HG03442 (cell line): ENCODE results near the gene DIAPH2.
A peak's percentile ranks its signal among the peaks of the same experiment; 100 is the strongest.

Experiments used
- ATAC-seq: cut with Tn5 transposase; IDR thresholded peaks from one replicate; pipeline ENCODE4 v1.9.1; 2021; ENCODE audit warnings: mild to moderate bottlenecking, moderate library complexity; ENCODE audit not compliant: unreplicated experiment

The DIAPH2 gene

DNA sequence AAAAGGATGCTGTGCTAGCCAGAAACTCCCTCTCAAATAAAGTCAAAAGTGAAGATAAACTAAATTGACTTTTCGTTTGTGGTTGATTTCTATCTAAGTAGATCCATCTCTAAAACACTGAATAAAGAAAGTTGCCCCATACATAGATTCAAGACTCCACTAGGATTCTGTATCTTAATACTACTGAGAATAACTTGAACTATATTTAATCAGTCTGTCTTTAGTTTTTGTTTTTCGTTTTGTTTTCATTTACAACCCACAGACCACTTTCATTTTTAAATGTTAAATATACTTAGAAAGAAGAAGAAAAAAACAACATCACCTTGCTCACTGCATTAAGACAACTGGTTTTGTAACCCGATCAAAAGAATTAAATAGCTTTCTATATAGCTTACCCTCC is 854.1 kb downstream of the DIAPH2 start:
- no peak for ATAC-seq

DNA sequence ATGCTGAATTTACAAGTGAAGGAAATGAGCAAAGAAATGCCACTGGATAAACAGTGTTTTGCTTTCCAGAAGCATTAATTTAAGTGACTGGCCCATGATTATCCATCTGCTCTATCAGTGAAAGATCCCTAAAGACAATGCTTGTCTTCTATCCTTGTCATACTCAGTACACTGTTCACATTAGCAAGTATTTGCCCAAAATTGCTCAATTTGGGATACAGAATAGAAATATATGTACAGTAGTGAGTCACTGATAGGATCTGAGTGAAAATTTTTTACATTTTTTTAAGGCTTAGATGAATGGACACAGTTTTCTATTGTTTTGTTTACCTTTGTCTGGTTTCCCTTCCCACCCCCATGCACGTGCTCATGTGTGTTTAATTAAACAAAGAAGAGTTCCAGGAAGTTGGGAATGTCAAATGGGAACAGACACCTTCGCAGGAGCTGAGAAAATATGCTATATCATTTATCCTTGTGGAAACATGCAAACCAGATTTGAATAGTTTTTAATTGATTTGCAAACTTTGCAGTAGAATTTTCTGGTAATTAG is 855.4 kb downstream of the DIAPH2 start:
- ATAC-seq = no peak

DNA sequence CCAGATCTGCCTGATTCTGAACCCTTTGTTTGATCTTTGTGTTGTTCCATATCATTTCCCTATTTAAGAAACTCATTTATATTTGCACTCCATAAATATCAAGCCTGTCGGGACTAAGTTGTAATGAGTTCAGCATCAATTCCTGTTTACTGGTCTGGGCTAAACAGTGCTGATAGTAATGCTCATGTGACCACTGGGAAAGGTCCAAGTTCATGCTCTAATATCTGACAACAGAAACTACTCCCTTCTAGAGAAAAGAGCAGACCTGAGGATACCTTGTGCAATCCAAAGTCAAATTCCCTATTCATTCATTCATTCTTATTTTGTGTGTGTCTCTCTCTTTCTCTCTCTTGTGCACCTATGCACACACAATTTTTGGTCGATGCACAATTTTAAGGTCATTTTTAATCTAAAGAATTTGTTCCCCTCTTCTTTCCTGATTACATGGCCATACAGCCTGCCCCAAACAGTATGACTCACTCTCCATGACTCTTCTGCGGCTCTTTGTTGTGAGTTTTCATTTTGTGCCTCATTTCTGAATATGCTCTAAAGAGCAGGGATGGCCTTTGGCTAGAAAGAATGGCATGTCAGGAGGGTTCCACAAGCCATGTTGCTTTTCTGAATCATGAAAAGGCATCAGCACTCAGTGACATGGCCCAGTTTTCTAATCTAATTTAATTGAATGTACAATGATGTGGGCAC is 863.4 kb downstream of the DIAPH2 start:
- ATAC-seq = no peak

DNA sequence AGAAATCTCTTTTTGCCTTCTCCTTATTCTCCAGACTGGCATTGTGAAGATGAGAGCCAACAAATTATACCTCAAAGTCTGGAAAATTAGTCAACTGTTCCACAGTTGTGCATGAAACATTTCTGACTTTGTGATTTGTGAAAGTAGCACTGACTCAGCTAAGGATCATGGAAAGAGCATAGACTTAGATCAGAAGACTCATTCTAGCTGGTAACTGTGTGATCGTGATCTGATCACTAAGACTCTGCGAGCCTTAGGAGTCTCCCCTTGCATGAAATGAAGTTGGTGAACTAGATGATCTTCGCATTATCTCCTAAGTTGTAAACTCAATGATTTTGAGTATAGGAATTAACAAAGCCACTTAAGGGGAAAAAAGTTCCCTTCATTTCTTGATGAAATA is 867.2 kb downstream of the DIAPH2 start:
- ATAC-seq = no peak

DNA sequence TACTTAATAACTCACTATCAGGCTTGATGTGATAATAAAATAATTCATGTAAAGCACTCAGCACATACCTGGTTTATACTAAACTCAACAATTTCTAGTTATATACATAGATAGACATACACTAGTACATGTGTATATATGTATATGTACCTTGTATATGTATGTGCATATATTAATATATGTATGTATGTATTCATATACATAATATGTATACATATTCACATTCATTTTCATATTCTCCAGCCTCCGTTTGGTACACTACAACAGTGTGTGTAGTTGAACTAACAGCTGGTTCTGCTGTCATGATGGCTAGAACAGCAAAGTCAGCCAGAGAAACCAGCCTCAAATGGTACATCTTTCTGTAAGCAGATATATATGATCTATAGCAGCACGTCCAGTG is 869.2 kb downstream of the DIAPH2 start:
- ATAC-seq = no peak

DNA sequence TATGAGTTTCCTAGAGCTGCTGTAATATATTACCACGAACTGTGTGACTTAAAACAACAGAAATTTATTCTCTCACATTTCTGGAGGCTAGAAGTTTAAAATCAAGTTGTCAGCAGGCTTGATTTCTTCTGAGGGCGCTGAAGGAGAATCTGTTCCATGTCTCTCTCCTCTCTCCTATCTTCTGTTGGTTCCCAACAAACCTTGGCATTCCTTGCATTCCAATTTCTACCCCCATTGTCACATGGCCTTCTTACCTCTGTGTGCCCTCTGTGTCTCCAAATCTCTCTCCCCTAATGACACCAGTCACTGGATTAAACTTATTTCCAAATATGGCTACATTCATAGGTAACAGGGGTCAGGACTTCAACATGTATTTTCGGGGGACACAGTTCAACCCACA is 871.7 kb downstream of the DIAPH2 start:
- no peak for ATAC-seq

DNA sequence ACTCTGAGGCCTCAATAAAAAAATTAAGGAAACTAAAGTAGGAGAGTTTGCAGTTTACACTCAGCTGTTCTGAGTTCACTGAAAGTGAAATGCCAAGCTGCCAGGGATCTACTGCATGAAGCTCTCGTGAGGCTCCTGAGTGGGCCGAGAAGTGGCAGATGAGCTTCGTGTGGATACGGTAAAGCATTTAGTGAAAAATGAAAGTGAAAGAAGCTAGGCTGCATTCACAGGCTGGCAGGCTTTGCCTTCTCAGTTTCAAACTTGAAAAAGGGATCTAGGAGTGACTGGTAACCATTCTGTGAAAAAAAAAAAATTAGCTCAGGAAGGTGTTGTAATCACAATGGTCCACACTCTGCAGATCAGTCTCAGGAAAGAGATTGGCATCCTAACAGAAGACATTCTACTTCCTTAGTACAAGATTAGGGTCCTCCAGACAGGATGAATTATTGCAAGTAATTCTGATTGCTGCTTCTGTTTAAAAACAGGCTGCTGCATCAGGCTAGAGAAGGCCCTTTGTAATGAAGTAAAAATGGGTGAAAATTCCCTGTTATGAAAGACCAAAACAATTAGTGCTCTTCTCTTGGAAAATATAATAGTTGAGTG is 879.0 kb downstream of the DIAPH2 start:
- peak; percentile 99 for ATAC-seq

DNA sequence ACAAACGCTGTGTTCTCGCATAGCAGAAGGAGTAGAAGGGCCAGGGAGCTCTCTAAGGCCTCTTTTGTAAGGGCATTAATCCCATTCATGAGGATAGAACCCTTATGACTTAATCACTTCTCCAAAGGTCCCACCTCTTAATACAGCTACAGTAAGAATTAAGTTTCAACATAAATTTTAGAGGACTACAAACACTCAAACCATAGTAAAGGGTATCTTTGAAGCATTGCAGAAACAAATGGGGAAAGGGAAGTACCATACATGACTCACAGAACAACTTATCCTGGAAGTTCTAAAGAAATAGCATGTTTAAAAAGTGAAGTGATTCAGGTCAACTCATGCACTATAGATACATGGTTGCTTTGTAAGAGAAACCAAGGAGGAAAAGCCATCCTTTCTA is 879.9 kb downstream of the DIAPH2 start:
- no peak for ATAC-seq

DNA sequence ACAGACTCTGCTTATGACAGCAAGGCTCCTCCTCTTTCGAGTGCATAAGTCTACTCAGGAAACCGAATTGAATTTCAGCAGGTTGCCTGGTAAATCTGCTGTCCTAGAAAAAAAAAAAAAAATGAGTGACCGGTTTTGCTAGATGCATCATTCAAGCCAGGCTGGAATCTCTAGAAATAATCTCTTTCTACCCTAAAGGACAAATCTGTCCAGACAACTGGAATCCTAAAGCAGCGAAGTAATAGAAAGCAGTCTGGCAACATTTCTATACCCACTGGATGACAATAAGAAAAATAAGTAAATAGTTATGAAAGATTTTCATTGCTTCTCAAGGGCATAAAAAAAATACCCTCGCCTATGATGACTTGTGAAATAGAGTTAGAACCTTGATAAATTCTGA is 902.5 kb downstream of the DIAPH2 start:
- no peak for ATAC-seq

DNA sequence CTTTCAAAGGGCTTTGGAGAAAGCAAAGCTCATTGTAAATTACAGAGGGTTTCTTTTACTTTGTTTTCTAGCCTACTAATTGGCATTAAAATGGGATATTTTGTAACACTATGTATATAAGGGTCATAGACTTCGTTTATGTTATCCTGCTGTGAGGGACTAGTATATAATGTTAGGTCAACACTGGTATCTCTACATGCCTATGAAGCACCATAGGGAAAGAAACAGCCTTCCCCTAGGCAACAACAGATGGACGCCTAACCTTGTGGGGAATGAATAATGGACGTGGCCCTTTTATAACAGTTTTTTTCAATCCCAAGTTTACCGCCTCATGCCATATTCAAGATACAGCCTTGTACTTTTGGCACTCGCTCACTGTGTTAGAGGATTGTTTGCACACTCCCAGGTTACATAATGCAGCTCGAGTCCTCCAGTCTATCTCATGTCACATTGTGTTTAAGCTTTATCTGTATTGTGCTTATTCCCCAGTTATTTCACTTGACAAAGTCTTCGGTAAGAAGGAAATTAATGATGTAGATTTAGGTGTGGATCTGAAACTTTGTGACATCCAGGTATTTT is 910.1 kb downstream of the DIAPH2 start:
- ATAC-seq = no peak

DNA sequence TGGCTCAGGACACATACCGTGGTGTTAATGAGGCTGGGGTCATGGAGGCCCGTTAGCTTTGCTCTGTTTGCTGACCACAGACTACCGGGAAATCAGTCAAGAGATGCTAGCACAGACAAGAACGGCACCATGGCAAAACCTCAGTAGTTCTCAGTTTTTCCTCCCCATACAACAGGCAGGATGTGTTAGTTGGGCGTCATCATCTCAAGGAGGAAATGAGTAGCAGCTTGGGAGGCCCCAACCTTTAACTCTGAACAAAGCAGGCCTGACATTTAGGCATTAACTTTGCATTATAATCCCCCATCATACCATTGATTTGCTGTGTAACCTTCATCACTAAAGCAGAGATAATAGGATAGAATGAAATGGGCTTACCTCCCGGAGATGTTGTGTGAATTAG is 913.3 kb downstream of the DIAPH2 start:
- ATAC-seq = no peak

DNA sequence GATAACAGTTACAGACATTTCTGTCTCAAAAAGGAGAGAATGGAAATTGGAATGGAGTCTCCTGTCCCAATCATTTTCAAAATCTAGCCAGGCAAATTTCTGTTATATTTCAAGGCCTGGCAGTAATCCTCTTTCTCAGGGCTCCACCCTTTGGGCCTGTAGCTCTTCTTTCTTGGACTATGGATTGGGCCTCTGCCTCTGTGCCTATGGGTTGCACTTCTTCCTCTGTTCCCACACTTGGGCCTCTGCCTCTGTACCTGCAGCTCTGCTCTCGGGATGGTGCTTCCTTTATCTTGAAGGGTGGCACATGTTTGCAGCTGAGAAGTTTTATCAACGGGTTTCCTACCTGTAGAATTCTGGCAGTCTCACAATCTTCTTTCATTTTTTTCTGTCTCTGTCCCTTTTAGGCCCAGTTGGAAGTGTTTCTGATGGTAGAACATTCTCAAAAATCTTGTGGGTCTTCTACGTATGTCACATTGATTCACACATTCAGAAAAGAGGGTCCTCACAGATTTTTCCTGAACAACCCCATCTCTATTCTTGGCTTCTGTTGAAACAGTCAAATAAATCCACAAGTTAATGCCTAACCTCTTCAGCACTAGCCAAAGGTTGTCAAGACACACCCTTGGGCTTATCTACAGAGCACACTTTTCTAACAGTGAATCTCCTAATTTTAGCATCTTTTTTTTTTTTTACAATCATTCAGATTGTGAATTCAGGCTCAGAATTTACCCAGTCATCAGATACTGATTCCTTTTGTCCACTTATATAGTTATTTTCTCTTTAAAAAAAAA is 918.0 kb downstream of the DIAPH2 start:
- ATAC-seq = no peak

DNA sequence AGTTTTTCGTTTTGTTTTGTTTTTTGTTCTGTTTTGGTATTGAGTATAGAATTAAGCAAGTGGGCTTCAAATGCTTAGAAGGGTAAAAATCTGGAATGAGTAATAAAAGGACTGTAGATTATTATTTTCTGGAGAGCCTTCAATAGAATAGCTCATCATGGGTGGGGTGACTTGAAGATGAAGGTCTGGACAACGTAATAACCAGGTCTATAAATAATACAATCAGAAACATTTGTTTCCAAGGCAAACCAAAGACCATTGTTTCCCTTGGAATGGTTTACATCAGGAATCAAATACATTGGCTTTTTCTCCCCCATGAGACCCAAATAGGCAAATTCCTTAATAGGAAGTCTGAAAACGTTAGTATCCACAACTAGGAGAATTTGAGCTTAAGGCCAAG is 920.6 kb downstream of the DIAPH2 start:
- ATAC-seq = no peak

DNA sequence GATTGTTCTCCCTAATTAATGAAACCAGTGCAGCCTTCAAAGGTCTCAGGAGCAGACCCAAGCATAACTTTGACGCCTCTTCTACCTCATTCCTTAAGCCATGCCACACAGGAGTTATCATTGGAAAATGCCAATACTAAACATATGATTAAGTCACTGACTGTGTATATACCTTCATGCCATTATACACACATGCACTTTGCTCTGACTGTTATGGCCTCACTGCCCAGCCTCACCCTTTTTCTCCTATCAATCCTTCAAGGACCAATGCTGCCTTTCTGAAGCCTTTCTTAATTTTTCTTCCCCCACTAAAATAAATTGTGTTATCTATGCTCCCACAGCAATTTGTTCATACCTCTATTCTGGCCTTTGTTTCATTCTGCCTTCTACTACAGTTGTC is 924.7 kb downstream of the DIAPH2 start:
- no peak for ATAC-seq

DNA sequence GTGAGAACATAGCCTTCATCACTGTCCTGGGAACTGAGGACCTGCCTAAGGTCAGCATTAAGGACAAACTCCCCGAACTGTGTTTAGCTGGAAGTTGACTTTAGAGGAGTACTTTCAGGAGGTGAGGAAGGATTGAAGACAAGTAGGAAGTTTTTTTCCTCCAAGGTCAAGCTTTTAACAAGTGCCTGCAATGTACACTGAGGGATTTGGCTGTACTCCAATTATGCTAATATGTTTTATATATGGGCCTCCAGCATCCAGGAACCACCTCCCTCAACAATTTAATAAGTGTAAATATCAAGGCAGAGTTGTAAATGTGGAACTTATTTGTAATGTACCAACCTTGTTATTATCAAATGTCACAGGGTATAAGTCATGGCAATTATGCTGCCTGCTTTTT is 925.3 kb downstream of the DIAPH2 start:
- ATAC-seq = no peak

DNA sequence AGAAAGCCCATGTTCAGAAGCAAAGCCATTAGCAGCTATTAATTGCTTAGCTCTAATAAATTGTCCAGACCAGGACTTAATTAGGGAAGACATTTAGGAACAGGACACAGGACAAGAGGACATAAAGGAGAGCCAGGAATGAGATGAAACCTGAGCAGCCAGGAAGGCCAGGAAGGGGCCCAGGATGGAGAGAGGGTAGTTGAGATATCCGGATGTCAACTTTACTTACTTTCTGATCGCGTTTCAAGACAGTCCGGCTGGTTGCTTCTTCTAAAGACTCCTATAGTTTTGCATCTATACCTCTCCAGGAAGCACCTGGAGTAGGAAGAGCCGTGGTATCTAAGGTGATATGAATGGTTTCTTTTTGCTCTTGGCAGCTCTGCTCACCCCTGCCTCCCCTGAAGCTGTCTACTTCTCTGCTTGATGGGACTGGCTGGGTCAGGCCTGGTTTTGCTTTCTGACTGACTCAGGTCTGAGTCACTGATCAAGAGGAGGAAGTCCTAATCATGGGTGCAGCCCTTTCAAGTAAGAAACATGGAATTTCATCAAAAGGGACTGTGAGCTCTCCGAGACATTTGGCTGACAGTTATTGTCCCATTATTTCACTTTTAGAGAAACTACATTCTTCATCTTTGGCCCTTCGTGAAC is 932.4 kb downstream of the DIAPH2 start:
- peak; percentile 100 for ATAC-seq

DNA sequence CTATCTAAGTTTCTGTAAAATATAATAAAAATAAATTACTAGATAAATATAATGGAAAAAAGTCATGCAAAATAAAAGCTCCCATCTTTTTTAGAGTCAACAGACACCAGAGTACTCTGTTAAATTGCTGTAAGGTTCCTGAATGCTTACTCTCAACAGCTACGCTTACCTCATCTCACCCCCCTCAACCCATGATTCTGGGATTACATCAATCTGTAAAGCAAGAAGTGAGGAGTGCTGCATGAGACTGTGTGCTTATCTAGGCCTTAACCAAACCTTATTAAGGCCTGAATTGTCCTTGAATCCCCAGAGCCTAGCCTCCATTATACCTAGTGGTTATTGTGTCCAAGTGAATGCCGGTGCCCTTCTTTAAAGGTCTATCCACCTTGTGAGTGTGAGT is 934.9 kb downstream of the DIAPH2 start:
- no peak for ATAC-seq

DNA sequence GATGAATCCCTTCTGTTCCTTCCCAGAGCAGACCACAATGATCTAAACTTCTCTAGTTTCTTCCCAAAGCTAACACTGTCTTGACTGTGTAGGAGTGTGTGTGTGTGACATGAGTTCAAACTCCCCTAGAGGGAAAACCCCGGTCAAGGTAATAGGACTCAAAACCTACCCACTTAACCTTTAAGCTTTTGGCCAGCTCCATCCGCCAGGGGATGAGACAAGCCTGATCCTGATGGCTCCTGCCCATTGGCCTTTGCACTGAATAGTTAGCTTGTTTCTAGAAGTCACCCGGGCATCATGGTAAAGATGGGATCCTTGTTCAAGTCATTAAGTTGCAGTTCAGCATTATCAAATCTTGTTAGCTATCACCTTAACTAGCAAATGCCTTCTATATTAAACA is 937.5 kb downstream of the DIAPH2 start:
- no peak for ATAC-seq

DNA sequence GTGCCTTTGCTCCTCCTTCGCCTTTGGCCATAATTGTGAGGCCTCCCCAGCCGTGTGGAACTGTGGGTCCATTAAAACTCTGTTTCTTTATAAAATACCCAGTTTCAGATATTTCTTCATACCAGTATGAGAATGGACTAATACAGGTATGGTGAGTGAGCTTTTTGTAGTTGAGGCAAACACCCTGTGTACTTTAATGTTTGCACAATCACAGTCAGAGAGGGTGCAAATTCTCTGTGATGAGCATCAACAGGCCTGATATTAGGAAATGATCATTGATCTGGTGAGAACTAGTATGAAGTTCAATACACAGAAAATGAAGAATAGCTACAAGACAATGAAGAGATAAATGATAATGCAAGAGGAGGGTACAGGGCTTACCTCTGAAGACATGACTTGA is 943.7 kb downstream of the DIAPH2 start:
- no peak for ATAC-seq

DNA sequence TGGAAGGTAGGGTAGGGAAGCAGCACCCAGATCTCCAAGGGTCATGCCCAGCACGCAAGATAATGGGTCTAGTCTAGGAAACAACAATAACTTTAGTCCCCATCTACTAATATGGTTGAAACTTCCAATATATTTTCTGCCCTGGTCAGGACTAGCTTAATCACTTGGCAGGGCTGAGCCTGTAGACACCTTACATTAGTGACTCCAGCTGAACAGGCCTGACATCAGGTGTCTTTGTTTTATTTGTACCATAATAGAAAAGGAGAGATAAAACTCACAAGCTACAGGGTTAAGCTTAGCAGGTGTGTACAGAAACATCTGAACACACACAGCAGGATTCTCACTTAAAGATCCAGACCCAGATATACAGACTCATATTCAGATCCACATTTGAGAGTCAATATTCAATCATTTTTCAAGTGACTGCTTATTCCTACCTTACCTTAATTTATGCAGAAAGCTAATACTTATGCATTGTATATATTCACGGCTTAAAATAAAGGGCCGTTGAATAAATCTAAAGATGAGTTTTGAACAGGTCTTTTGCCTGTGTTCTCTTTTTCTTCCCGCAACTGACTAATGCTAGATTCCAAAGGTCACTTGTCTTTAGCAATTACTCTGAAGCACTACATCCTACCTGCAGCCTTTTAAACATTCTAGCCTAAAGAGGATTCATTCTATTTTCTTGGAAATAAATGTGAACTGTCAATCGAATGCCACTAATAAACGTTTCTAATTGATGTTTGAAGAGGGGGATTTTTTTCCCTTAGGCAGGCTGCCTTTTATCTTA is 944.4 kb downstream of the DIAPH2 start:
- ATAC-seq = no peak
